Putamen (tissue), 1 donor: Measurements from ENCODE around the gene ALOX12B.
A peak's percentile ranks its signal among the peaks of the same experiment; 100 is the strongest.
"Not testable (repeated sequence)": the region's sequence is repeated elsewhere in the genome, so short reads cannot be mapped to it uniquely, and the experiment has no call there.

ENCODE experiments used
- DNase-seq: peaks from one replicate; pipeline ENCODE4 v3.0.0-alpha.2; 2016; ENCODE audit warnings: low spot score

Gene ALOX12B

GRCh38 chr17:8118769-8119580, 31.5 kb upstream of the ALOX12B start:
- DNase-seq, result peak; percentile 87

GRCh38 chr17:8117980-8118768, 30.7 kb upstream of the ALOX12B start, which contains the start of gene ALOXE3:
ALOXE3 (minus strand) TSS chr17:8118514; CDS start chr17:8117990, 524 bp downstream.
- no peak for DNase-seq

GRCh38 chr17:8117367-8117979, 30.0 kb upstream of the ALOX12B start:
- no peak for DNase-seq

GRCh38 chr17:8116776-8117175, 29.3 kb upstream of the ALOX12B start:
- DNase-seq, result no peak

GRCh38 chr17:8110907-8111306, 23.4 kb upstream of the ALOX12B start:
- DNase-seq, result no peak

- no peak for DNase-seq
Measured at GRCh38 chr17:8110456-8110804, 22.9 kb upstream of the ALOX12B start.

- no peak for DNase-seq
Measured at GRCh38 chr17:8109661-8110455, 22.3 kb upstream of the ALOX12B start.

- DNase-seq, result no peak
Measured at GRCh38 chr17:8108972-8109660, 21.6 kb upstream of the ALOX12B start.

- DNase-seq, result not testable (repeated sequence)
Measured at GRCh38 chr17:8106980-8107379, 19.5 kb upstream of the ALOX12B start.

- DNase-seq, result no peak
Measured at GRCh38 chr17:8105957-8106398, 18.5 kb upstream of the ALOX12B start.

GRCh38 chr17:8104911-8105310, 17.4 kb upstream of the ALOX12B start:
- no peak for DNase-seq

GRCh38 chr17:8103549-8103948, 16.0 kb upstream of the ALOX12B start:
- no peak for DNase-seq

GRCh38 chr17:8101721-8102120, 14.2 kb upstream of the ALOX12B start:
- DNase-seq, result no peak

- no peak for DNase-seq
Measured at GRCh38 chr17:8100763-8101162, 13.2 kb upstream of the ALOX12B start.

- DNase-seq, result no peak
Measured at GRCh38 chr17:8100111-8100510, 12.6 kb upstream of the ALOX12B start.

GRCh38 chr17:8096541-8096940, 9.0 kb upstream of the ALOX12B start:
- DNase-seq, result no peak

- DNase-seq, result no peak
Measured at GRCh38 chr17:8095361-8095760, 7.8 kb upstream of the ALOX12B start.

GRCh38 chr17:8091033-8091687, 3.6 kb upstream of the ALOX12B start:
- DNase-seq, result no peak

- no peak for DNase-seq
Measured at GRCh38 chr17:8089728-8090127, 2.2 kb upstream of the ALOX12B start.

- no peak for DNase-seq
Measured at GRCh38 chr17:8087952-8088230, 375 bp upstream of the ALOX12B start.

- no peak for DNase-seq
Measured at GRCh38 chr17:8084250-8084649, 3.3 kb downstream of the ALOX12B start.
